Lower lobe of right lung (tissue), 2 donors: ENCODE data around the gene MYO15B. TPM values are rescaled to one million over a fixed set of nuclear protein-coding genes. Genes with fewer than 3 reads are reported as not detected.
A peak's percentile ranks its signal among the peaks of the same experiment; 100 is the strongest.

Source experiments
- ATAC-seq, 2 donors: fragments of 200-7000 bp; cut with Tn5 transposase; one replicate each; pipeline ENCODE4 v1.9.1; 2020 to 2022; ENCODE audit warnings: mild to moderate bottlenecking in 2 of 2, moderate library complexity in 2 of 2
- DNase-seq: peaks from one replicate; pipeline ENCODE4 v3.0.0-alpha.2; 2020
- H3K27ac ChIP-seq: fragments of 200-600 bp; one replicate; pipeline ENCODE4 v1.8.0; 2022
- H3K27me3 ChIP-seq: fragments of 200-600 bp; one replicate; pipeline ENCODE4 v1.8.0; 2022; ENCODE audit warnings: low read depth
- H3K36me3 ChIP-seq: fragments of 200-600 bp; one replicate; pipeline ENCODE4 v1.8.0; 2022; ENCODE audit warnings: mild to moderate bottlenecking
- H3K4me1 ChIP-seq: fragments of 200-600 bp; one replicate; pipeline ENCODE4 v1.8.0; 2022
- H3K4me3 ChIP-seq: fragments of 200-600 bp; one replicate; pipeline ENCODE4 v1.8.0; 2022; ENCODE audit warnings: mild to moderate bottlenecking
- H3K9me3 ChIP-seq: fragments of 200-600 bp; one replicate; pipeline ENCODE4 v1.8.0; 2022
- CTCF ChIP-seq: fragments of 200-600 bp; IDR thresholded peaks from one replicate; pipeline ENCODE4 v1.8.0; 2022; ENCODE audit warnings: antibody characterized with exemption, mild to moderate bottlenecking
- intact Hi-C: fragments of 100-400 bp; cut with DNase I; formaldehyde crosslinking; loops from one replicate; pipeline ENCODE4 v1.11.0; 2022
- total RNA-seq: library from RNA; stranded (reverse); fragmentation: NEBNext Ultra II Directional; extraction: Animal tissue kit (Norgen Biotek cat#: 25700); gene quantifications from one replicate; pipeline ENCODE4 v1.2.1, GENCODE V29; 2021
- donor health status: DM: no; HTN: yes; CAD: no; lungs with severe emphysema.

MYO15B gene
- total RNA-seq, 1 donor from 2014 or later = 181 TPM

GRCh38 chr17:75595284-75595919 is 7.8 kb downstream of the MYO15B start:
- no peak for TF ChIP-seq CTCF
- H3K36me3 ChIP-seq = peaks cover under 1% of the 10 kb centered on the region
- intact Hi-C loops = no loop called here
- peaks cover 4% of the 10 kb centered on the region for H3K4me1 ChIP-seq
- ATAC-seq (no peak), DNase-seq (no peak)
- H3K27ac ChIP-seq = no peak overlapping the region
- H3K9me3 ChIP-seq = no peaks in the 10 kb centered on the region
- H3K27me3 ChIP-seq = no peaks in the 10 kb centered on the region
- H3K4me3 ChIP-seq = no peak overlapping the region

GRCh38 chr17:75595920-75596313 is 8.3 kb downstream of the MYO15B start:
- Histone ChIP-seq H3K9me3 (no peaks in the 10 kb centered on the region), H3K27me3 (no peaks in the 10 kb centered on the region), H3K36me3 (no peaks in the 10 kb centered on the region), H3K4me1 (no peaks in the 10 kb centered on the region), H3K27ac (no peak overlapping the region), H3K4me3 (no peak overlapping the region)
- DNase-seq (no peak), ATAC-seq (no peak)
- intact Hi-C loops = no loop called here
- no peak for TF ChIP-seq CTCF

GRCh38 chr17:75596320-75597087 is 8.9 kb downstream of the MYO15B start:
- intact Hi-C loops = no loop called here
- no peak for ATAC-seq

GRCh38 chr17:75601057-75601987 is 13.7 kb downstream of the MYO15B start:
- H3K27me3 ChIP-seq = no peaks in the 10 kb centered on the region
- peak; percentile 71 to 84 for ATAC-seq
- H3K36me3 ChIP-seq = no peaks in the 10 kb centered on the region
- no peak overlapping the region for H3K27ac ChIP-seq
- TF ChIP-seq CTCF = peak; percentile 76
- H3K4me1 ChIP-seq = no peaks in the 10 kb centered on the region
- no peak overlapping the region for H3K4me3 ChIP-seq
- intact Hi-C loops = no loop called here
- no peaks in the 10 kb centered on the region for H3K9me3 ChIP-seq
- DNase-seq = peak; percentile 77

More at GRCh38 chr17:75596320-75597087, 8.9 kb downstream of the MYO15B start:
- Histone ChIP-seq H3K9me3 (no peaks in the 10 kb centered on the region), H3K36me3 (no peaks in the 10 kb centered on the region), H3K4me3 (no peak overlapping the region), H3K27me3 (no peaks in the 10 kb centered on the region), H3K27ac (no peak overlapping the region), H3K4me1 (no peaks in the 10 kb centered on the region)
- TF ChIP-seq CTCF = no peak
- DNase-seq = no peak

- no peak overlapping the region for H3K4me3 ChIP-seq
- intact Hi-C loops = no loop called here
- no peak overlapping the region for H3K27ac ChIP-seq
- ATAC-seq (peak in 1 of 2 donors; percentile 32), DNase-seq (no peak)
- peaks cover 5% of the 10 kb centered on the region for H3K36me3 ChIP-seq
- H3K4me1 ChIP-seq = no peaks in the 10 kb centered on the region
- TF ChIP-seq CTCF = no peak
- no peaks in the 10 kb centered on the region for H3K27me3 ChIP-seq
- no peaks in the 10 kb centered on the region for H3K9me3 ChIP-seq
Observed at GRCh38 chr17:75602644-75603043, 15.0 kb downstream of the MYO15B start.
